HL-60 (cell line): ENCODE results near the gene COG6.

Experiments used
- DNase-seq, 2 experiments: peaks; one replicate each; pipeline ENCODE4 v3.0.0-alpha.2; 2010 to 2020; ENCODE audit warnings: low read depth in 1 of 2, low spot score in 1 of 2
- H3K27ac ChIP-seq: fragments of 250-450 bp; sonication (Bioruptor Pico); replicated peaks from 2 replicates; pipeline ENCODE4 v1.5.1; 2020; ENCODE audit warnings: mild to moderate bottlenecking, moderate library complexity
- H3K27me3 ChIP-seq: fragments of 250-450 bp; sonication (Bioruptor Pico); 2 replicates; pipeline ENCODE4 v1.5.1; 2021; ENCODE audit warnings: mild to moderate bottlenecking, moderate library complexity; ENCODE audit not compliant: insufficient read depth, poor library complexity, severe bottlenecking
- H3K4me3 ChIP-seq: replicated peaks from 2 replicates; pipeline ENCODE4 v1.5.1; 2011; ENCODE audit warnings: mild to moderate bottlenecking, control low read depth, low read length; ENCODE audit not compliant: insufficient read depth
- GABPA ChIP-seq: IDR thresholded peaks from 2 replicates; pipeline ENCODE4 v1.6.1; 2012; ENCODE audit warnings: low read depth
- POLR2AphosphoS5 ChIP-seq: IDR thresholded peaks from 2 replicates; pipeline ENCODE4 v1.6.1; 2012; ENCODE audit warnings: low read depth
- SPI1 ChIP-seq: IDR thresholded peaks from 2 replicates; pipeline ENCODE4 v1.6.1; 2012; ENCODE audit warnings: low read depth, mild to moderate bottlenecking, borderline replicate concordance
- TF ChIP-seq, protein P1 (sequence below): IDR thresholded peaks from one replicate; pipeline ENCODE4 v1.5.1; 2011; ENCODE audit warnings: low read length, control low read depth, inconsistent platforms; ENCODE audit not compliant: insufficient read depth
- TF ChIP-seq, protein P2 (sequence below): IDR thresholded peaks from 2 replicates; pipeline ENCODE4 v1.6.1; 2012; ENCODE audit warnings: low read depth; ENCODE audit not compliant: insufficient replicate concordance

Gene COG6

DNA sequence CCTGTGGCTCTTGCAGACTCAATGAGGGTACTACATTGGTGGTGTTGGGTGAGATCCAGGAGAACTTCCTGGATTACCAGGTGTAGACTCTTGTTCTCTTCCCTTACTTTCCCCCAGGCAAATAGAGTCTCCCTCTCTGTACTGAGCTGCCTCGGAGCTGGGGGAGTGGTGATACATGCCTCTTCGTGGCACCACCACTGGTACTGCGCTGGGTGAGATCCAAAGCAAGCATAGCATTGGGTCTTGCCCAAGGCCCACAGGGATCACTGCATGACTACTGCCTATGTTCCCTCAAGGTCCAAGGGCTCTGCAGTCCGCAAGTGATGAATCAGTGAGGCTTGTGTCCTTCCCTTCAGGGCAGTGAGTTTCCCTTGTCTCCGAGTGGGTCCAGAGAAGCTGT is 81.6 kb downstream of the COG6 start:
- Histone ChIP-seq H3K4me3 (no peak overlapping the region), H3K27ac (no peak overlapping the region), H3K27me3 (no peaks in the 10 kb centered on the region)
- no peak for TF ChIP-seq GABPA
- TF ChIP-seq, protein P1, sequence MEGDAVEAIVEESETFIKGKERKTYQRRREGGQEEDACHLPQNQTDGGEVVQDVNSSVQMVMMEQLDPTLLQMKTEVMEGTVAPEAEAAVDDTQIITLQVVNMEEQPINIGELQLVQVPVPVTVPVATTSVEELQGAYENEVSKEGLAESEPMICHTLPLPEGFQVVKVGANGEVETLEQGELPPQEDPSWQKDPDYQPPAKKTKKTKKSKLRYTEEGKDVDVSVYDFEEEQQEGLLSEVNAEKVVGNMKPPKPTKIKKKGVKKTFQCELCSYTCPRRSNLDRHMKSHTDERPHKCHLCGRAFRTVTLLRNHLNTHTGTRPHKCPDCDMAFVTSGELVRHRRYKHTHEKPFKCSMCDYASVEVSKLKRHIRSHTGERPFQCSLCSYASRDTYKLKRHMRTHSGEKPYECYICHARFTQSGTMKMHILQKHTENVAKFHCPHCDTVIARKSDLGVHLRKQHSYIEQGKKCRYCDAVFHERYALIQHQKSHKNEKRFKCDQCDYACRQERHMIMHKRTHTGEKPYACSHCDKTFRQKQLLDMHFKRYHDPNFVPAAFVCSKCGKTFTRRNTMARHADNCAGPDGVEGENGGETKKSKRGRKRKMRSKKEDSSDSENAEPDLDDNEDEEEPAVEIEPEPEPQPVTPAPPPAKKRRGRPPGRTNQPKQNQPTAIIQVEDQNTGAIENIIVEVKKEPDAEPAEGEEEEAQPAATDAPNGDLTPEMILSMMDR, result no peak
- no peak for DNase-seq

DNA sequence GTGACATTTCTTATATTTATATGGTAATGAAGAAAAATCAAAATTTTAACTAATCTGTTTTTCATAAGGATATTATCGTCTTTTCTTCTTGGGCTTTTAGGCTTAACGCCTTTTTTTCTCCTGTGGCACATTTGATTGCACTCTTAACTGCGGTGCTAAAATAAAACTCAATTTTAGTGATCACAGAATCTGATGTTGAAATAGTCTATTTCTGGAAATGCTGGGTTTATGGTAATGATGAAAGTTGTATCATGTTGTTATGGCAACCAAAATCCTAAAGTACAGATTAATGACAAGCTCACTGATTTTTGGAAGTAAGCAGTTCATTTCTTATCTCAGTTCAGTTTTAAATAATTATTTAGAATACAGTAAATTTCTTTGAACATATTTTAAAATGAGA is 85.3 kb downstream of the COG6 start:
- no peaks in the 10 kb centered on the region for H3K27me3 ChIP-seq
- H3K27ac ChIP-seq, result no peak overlapping the region
- no peak for DNase-seq
- H3K4me3 ChIP-seq, result no peak overlapping the region
- TF ChIP-seq GABPA, result no peak
- no peak for TF ChIP-seq SPI1
- TF ChIP-seq, protein P1, result no peak
- TF ChIP-seq POLR2AphosphoS5, result no peak
- TF ChIP-seq, protein P2, sequence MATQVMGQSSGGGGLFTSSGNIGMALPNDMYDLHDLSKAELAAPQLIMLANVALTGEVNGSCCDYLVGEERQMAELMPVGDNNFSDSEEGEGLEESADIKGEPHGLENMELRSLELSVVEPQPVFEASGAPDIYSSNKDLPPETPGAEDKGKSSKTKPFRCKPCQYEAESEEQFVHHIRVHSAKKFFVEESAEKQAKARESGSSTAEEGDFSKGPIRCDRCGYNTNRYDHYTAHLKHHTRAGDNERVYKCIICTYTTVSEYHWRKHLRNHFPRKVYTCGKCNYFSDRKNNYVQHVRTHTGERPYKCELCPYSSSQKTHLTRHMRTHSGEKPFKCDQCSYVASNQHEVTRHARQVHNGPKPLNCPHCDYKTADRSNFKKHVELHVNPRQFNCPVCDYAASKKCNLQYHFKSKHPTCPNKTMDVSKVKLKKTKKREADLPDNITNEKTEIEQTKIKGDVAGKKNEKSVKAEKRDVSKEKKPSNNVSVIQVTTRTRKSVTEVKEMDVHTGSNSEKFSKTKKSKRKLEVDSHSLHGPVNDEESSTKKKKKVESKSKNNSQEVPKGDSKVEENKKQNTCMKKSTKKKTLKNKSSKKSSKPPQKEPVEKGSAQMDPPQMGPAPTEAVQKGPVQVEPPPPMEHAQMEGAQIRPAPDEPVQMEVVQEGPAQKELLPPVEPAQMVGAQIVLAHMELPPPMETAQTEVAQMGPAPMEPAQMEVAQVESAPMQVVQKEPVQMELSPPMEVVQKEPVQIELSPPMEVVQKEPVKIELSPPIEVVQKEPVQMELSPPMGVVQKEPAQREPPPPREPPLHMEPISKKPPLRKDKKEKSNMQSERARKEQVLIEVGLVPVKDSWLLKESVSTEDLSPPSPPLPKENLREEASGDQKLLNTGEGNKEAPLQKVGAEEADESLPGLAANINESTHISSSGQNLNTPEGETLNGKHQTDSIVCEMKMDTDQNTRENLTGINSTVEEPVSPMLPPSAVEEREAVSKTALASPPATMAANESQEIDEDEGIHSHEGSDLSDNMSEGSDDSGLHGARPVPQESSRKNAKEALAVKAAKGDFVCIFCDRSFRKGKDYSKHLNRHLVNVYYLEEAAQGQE, result no peak

DNA sequence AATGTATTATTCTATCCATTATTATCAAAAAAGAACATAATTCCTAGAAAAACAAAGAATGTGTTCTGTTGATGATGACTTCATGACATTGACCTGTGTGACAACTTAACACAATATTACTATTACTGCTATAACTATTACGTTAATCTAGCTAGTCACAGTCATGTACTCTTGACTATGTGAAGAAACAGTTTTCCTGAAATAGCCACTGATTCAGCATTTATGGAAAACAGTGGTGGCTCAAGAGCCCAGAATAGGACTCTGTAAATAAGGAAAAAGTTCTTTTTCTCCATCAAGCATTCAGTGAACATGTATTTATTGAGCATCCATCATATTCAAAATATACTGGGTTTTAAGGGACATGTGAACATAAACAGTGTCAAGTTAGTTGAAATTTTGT is 93.5 kb downstream of the COG6 start:
- no peak overlapping the region for H3K27ac ChIP-seq
- DNase-seq, result no peak
- no peak overlapping the region for H3K4me3 ChIP-seq
- TF ChIP-seq, protein P2, result no peak
- TF ChIP-seq, protein P1, result no peak
- TF ChIP-seq SPI1 (no peak), GABPA (no peak), POLR2AphosphoS5 (no peak)
- H3K27me3 ChIP-seq, result no peaks in the 10 kb centered on the region

DNA sequence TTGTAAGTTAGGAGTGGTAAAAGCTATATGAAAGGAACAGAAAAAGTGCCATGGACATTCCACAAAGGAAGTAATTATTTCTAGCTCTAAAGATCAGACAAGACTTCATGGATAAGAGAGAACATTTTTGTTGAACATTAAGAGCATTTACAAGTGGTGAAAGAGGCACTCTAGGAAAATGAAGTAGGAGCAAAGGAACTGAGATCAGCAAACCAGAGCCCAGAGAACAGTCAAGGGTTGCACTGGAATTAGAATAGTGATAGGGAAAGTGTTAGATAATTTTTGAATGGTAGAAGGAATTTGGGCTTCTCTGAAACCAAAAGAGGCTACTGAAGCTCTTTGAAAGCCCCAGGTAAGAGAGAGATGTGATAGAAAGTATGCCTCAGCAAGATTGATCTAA is 94.1 kb downstream of the COG6 start:
- Histone ChIP-seq H3K27me3 (no peaks in the 10 kb centered on the region), H3K27ac (no peak overlapping the region), H3K4me3 (no peak overlapping the region)
- DNase-seq, result no peak
- TF ChIP-seq GABPA, result no peak
- TF ChIP-seq POLR2AphosphoS5, result no peak
- TF ChIP-seq, protein P2, result no peak
- TF ChIP-seq SPI1, result no peak
- TF ChIP-seq, protein P1, result no peak
